Putamen (tissue), 1 donor: Measurements from ENCODE around the gene SMAD2.
A peak's percentile ranks its signal among the peaks of the same experiment; 100 is the strongest.
"Not testable (repeated sequence)": the region's sequence is repeated elsewhere in the genome, so short reads cannot be mapped to it uniquely, and the experiment has no call there.

Experiments used
- DNase-seq: peaks from one replicate; pipeline ENCODE4 v3.0.0-alpha.2; 2016; ENCODE audit warnings: low spot score

The SMAD2 gene

GRCh38 chr18:47793609-47794008, 136.8 kb downstream of the SMAD2 start:
- no peak for DNase-seq

DNA sequence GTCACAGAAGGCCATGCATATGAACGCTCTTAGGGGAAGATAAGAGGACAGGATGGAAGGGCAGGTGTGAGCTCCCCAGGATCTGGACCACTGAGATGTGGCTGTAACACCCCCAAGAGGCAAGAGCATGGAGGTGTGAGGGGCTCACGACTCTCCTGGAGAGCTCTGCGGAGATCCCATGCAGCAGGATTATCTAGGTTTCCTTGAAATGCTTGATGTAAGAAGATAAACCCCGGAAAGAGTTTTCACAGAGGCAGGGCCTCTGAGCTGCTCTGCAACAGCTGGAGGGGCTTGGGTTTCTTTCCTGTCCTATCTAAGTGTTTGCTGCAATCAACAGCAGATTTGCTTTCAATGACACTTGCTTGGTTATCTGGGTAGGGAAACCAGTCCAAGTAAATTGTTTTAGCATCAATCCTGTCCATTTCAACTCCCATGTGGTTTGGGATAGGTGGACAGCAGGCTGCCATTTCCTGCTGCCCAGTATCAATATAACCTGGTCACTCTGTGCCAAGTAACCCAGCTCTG, 138.9 kb downstream of the SMAD2 start:
- no peak for DNase-seq

- DNase-seq, result no peak
Observed at GRCh38 chr18:47790036-47790435, 140.4 kb downstream of the SMAD2 start.

DNA sequence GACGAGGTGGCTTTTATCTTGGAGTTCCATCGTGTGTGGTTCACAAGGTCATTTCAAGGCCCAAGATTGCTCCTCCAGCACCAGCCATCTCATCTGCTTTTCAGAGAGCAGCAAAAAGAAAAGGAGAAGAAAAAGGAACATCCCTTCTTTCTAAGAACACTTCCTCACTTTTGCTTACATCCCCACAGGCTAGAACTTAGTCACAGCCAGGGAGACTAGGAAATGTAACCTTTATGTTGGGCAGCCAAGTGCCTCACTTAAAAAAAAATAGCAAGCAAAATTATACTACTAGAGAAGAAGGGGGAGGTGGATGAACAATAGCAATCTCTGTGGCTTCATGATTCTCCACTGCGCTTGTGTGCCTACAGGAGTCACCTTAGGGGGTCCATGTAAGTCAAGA, 141.8 kb downstream of the SMAD2 start:
- no peak for DNase-seq

DNA sequence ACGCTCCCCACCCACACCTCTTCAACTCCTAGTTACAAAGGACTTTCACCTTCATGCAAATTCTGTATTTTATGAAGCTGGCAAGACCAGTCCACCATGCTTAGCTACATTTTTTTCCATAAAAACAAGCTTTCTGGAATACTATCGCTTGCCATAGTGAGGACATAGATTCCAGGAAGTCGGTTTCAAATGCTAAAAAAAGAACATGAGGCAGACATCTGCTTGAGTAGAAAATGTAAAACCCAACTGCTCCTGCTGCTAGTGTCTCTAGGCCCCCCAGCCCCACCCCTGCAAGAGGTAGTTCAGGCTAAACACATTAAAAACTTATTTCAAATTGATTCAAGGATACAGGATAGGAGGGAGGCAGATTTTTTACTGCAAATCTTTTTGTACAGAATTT, 148.9 kb downstream of the SMAD2 start:
- no peak for DNase-seq

- no peak for DNase-seq
Observed at GRCh38 chr18:47780011-47780725, 150.3 kb downstream of the SMAD2 start.

- DNase-seq, result no peak
Observed at GRCh38 chr18:47779381-47779780, 151.1 kb downstream of the SMAD2 start.

DNA sequence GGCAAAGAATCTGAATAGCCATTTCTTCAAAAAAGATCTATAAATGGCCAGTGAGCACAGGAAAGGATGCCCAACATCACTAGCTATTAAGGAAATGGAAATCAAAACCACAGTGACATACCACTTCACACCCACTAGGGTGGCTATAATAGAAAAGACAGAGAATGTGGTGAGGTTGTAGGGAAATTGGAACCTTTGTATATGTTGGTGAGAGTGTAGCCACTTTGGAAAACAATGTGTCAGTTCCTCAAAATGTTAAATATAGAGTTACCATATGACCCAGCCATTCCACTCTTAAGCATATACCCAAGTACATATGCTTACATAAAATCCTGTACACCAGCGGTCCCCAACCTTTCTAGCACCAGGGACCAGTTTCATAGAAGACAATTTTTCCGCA, 152.8 kb downstream of the SMAD2 start:
- no peak for DNase-seq

- peak; percentile 4 for DNase-seq
Observed at GRCh38 chr18:47775961-47776360, 154.5 kb downstream of the SMAD2 start.

DNA sequence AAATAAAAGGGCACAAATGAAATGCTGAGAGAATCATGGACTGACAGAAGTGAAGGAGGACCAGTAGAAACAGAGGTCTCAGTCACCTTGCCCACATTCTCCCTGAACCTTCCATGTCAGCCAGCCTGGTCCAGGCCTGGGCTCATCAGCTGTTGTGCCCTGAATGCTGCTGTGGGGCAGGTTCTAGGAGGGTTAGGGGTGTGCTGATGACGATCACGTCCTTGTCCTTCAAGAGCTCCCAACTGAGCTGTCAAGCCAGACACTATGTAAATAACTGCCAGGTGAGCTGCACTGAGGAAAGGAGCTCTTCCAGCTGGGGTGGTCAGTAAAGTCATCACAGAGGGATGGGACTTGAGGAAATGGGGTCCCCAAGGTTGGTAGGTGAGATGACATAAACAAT, 156.5 kb downstream of the SMAD2 start:
- no peak for DNase-seq

DNA sequence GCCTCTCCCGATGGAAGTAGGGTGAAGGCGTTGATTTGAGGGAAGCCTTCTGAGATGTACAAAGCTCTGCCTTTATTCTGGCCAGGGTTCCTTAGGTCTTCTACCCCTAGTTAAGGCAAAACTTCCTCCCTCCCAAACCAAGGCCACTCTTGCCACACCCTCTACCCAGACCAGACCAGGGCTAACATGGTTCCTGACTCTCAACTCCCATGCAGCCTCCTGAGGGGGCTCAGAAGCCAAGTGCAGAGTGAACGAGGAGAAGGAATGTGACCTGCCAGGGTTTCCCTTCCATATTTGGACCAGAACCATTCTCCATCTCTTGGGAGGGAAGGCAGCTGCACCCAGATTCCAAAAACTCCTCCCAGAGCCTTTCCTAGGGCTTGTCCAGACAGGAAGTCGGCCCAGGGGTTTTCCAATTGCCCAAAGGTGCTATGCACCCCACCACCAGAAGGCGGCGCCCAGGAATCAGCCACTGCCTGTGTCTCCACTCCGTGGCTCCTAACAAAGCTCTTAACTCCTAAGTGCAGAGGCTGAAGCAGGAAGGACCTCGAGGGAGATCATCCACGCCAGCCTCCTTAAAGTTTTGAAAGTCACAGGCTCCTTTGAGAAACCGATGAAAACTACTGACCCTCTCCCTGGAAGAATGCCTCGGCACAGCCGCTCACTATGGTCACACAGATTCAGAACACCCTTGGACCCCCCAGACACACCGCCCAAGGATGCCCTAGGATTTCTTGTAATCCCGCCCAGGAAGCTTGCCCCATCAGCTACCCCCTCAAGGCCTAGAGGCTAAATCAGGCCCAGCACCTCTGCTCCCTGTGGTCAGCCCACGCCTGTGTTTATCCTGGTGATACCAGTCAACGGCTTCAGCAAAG, 157.8 kb downstream of the SMAD2 start:
- no peak for DNase-seq

- DNase-seq, result no peak
Observed at GRCh38 chr18:47771922-47772321, 158.5 kb downstream of the SMAD2 start.

- DNase-seq, result no peak
Observed at GRCh38 chr18:47767699-47768098, 162.8 kb downstream of the SMAD2 start.

DNA sequence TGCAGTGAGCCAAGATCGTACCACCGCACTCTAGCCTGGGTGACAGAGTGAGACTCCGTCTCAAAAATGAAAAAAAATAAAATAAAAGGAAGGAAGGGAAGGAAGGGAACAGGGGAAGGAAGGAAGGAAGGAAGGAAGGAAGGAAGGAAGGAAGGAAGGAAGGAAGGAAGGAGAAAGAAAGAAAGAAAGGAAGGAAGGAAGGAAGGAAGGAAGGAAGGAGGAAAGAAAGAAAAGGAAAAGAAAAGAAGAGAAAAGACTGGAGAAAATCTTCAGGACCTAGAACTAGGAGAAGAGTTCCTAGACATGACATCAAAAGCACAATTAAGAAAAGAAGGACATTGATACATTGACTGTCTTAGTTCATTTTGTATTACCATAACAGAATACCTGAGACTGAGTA, 163.3 kb downstream of the SMAD2 start:
- DNase-seq, result not testable (repeated sequence)
